ENCODE data around the gene TSPAN9. TPM values are rescaled to one million over a fixed set of nuclear protein-coding genes. Genes with fewer than 3 reads are reported as not detected.

The TSPAN9 gene
- total RNA-seq, 1 experiment from 2014 or later: 7.7 TPM

GRCh38 chr12:3304436-3305165, 227.4 kb downstream of the TSPAN9 start:
- H3K9me3 ChIP-seq (ENCODE audit: control insufficient read depth, insufficient read depth, low read depth, low read length): no peaks in the 10 kb centered on the region
- H3K27ac ChIP-seq (ENCODE audit: low read length): no peak overlapping the region
- intact Hi-C loops (cut with micrococcal nuclease; ENCODE audit: unreplicated experiment) (loop anchor here (10.0 kb wide), 2 partner anchors 150 to 500 kb away; no protein-coding TSS in a partner anchor), in situ Hi-C loops (cut with HindIII; ENCODE audit: low pct_unique_long_range_greater_than_20kb, low sequenced_read_pairs) (no loop called here)
- BruUV-seq (replicated peaks): no TSS peak
- ChIA-PET CTCF (interaction anchor here (1.1 kb wide), 1 partner anchor 11 kb away, joined by 3 read pairs; no protein-coding TSS in a partner anchor), POLR2A (no interaction called here)
- DNase-seq (ENCODE audit: low read depth, low spot score): no peak
- H3K36me3 ChIP-seq (ENCODE audit: control insufficient read depth, insufficient read depth, low read length): no peaks in the 10 kb centered on the region
- peak; percentile 33; the same call in 1 of the 2 replicates for ATAC-seq
- no peaks in the 10 kb centered on the region for H3K27me3 ChIP-seq (ENCODE audit: control insufficient read depth, insufficient read depth, low read length)
- no peak overlapping the region for H3K4me3 ChIP-seq (ENCODE audit: low read depth in 2 of 2, low read length in 2 of 2)
- H3K4me1 ChIP-seq (ENCODE audit: control insufficient read depth, insufficient read depth, low read length): peaks cover 4% of the 10 kb centered on the region; the same call in 1 of the 2 replicates
- TF ChIP-seq SIN3A (IDR thresholded peaks at IDR 0.05; ENCODE audit: borderline replicate concordance, insufficient read depth, low read depth, low read length): no peak

GRCh38 chr12:3305464-3305863, 228.3 kb downstream of the TSPAN9 start:
- ATAC-seq (no peak), DNase-seq (ENCODE audit: low read depth, low spot score) (no peak)
- ChIA-PET CTCF (no interaction called here), POLR2A (no interaction called here)
- Histone ChIP-seq H3K27me3 (ENCODE audit: control insufficient read depth, insufficient read depth, low read length) (no peaks in the 10 kb centered on the region), H3K36me3 (ENCODE audit: control insufficient read depth, insufficient read depth, low read length) (no peaks in the 10 kb centered on the region), H3K4me1 (ENCODE audit: control insufficient read depth, insufficient read depth, low read length) (no peaks in the 10 kb centered on the region), H3K4me3 (ENCODE audit: low read depth in 2 of 2, low read length in 2 of 2) (no peak overlapping the region), H3K27ac (ENCODE audit: low read length) (no peak overlapping the region), H3K9me3 (ENCODE audit: control insufficient read depth, insufficient read depth, low read depth, low read length) (no peaks in the 10 kb centered on the region)
- intact Hi-C loops (cut with micrococcal nuclease; ENCODE audit: unreplicated experiment) (loop anchor here (10.0 kb wide), 2 partner anchors 149 to 499 kb away; no protein-coding TSS in a partner anchor), in situ Hi-C loops (cut with HindIII; ENCODE audit: low pct_unique_long_range_greater_than_20kb, low sequenced_read_pairs) (no loop called here)
- no TSS peak for BruUV-seq (replicated peaks)
- TF ChIP-seq SIN3A (IDR thresholded peaks at IDR 0.05; ENCODE audit: borderline replicate concordance, insufficient read depth, low read depth, low read length): no peak
- TF ChIP-seq POLR2AphosphoS5 (IDR thresholded peaks at IDR 0.05; ENCODE audit: low read depth, low read length): no peak
- no peak for TF ChIP-seq CTCF (IDR thresholded peaks at IDR 0.05)
- no peak for TF ChIP-seq TCF7L2 (IDR thresholded peaks at IDR 0.05; ENCODE audit: low read depth, low read length)
- no peak for TF ChIP-seq REST (IDR thresholded peaks at IDR 0.05; ENCODE audit: insufficient read depth in 1 of 2, low read depth in 2 of 2, low read length in 1 of 2)
